HepG2 (cell line): ENCODE data around the gene ZNF512B. TPM values are rescaled to one million over a fixed set of nuclear protein-coding genes. Genes with fewer than 3 reads are reported as not detected.

Source experiments
- CERS6 ChIP-seq: sonication (generic); formaldehyde crosslinking; IDR thresholded peaks from 2 replicates; pipeline ENCODE4 v1.5.0; 2020; ENCODE audit warnings: missing genetic modification reagents
- ESRRA ChIP-seq: sonication (generic); formaldehyde crosslinking; IDR thresholded peaks from 2 replicates; pipeline ENCODE4 v1.5.1; 2020; ENCODE audit warnings: mild to moderate bottlenecking, low read depth, missing genetic modification reagents
- GMEB2 ChIP-seq: IDR thresholded peaks from 2 replicates; pipeline ENCODE4 v1.6.1; 2016; ENCODE audit warnings: missing biosample characterization, missing genetic modification reagents, low read depth
- GPN1 ChIP-seq: sonication (generic); formaldehyde crosslinking; IDR thresholded peaks from 2 replicates; pipeline ENCODE4 v1.5.1; 2020; ENCODE audit warnings: missing genetic modification reagents, borderline replicate concordance
- HMG20A ChIP-seq: IDR thresholded peaks from 2 replicates; pipeline ENCODE4 v1.6.1; 2016; ENCODE audit warnings: borderline replicate concordance
- HNF4G ChIP-seq, 2 experiments: sonication (generic) in 1 of 2; formaldehyde crosslinking in 1 of 2; IDR thresholded peaks; 2 replicates each; pipeline versions ENCODE4 v1.4.0 to v1.6.1; 2011 to 2020; ENCODE audit warnings: borderline replicate concordance in 2 of 2, low read depth in 2 of 2, mild to moderate bottlenecking in 2 of 2, low read length in 1 of 2, missing genetic modification reagents in 1 of 2, moderate library complexity in 1 of 2
- HNRNPLL ChIP-seq: fragments of 200-400 bp; formaldehyde crosslinking; IDR thresholded peaks from 2 replicates; pipeline ENCODE4 v1.6.1; 2017; ENCODE audit warnings: mild to moderate bottlenecking, low read depth, low read length; ENCODE audit not compliant: poor library complexity, severe bottlenecking
- MTF2 ChIP-seq: sonication (generic); formaldehyde crosslinking; IDR thresholded peaks from 2 replicates; pipeline ENCODE4 v1.5.0; 2020; ENCODE audit warnings: missing genetic modification reagents, borderline replicate concordance
- SAFB2 ChIP-seq: sonication (generic); formaldehyde crosslinking; IDR thresholded peaks from 2 replicates; pipeline ENCODE4 v1.5.1; 2020; ENCODE audit warnings: missing genetic modification reagents, low read depth, mild to moderate bottlenecking, borderline replicate concordance
- SAP130 ChIP-seq: IDR thresholded peaks from 2 replicates; pipeline ENCODE4 v1.6.1; 2016; ENCODE audit warnings: low read depth
- SMARCC2 ChIP-seq: fragments of 450-650 bp; IDR thresholded peaks from 2 replicates; pipeline ENCODE4 v1.6.1; 2017; ENCODE audit warnings: antibody characterized with exemption, mild to moderate bottlenecking
- TIGD3 ChIP-seq: sonication (generic); formaldehyde crosslinking; IDR thresholded peaks from 2 replicates; pipeline ENCODE4 v1.5.1; 2020; ENCODE audit warnings: mild to moderate bottlenecking, missing genetic modification reagents, borderline replicate concordance
- ZBTB4 ChIP-seq: sonication (generic); formaldehyde crosslinking; IDR thresholded peaks from 2 replicates; pipeline ENCODE4 v1.4.0; 2020; ENCODE audit warnings: missing genetic modification reagents, mild to moderate bottlenecking, borderline replicate concordance
- ZFY ChIP-seq: sonication (generic); formaldehyde crosslinking; IDR thresholded peaks from 2 replicates; pipeline ENCODE4 v1.4.0; 2020; ENCODE audit warnings: missing genetic modification reagents
- ZNF160 ChIP-seq: sonication (generic); formaldehyde crosslinking; IDR thresholded peaks from 2 replicates; pipeline ENCODE4 v1.8.0; 2022; ENCODE audit warnings: mild to moderate bottlenecking, inconsistent platforms, missing genetic modification reagents
- ZNF562 ChIP-seq: sonication (generic); formaldehyde crosslinking; IDR thresholded peaks from 2 replicates; pipeline ENCODE4 v1.8.0; 2022; ENCODE audit warnings: missing genetic modification reagents, borderline replicate concordance
- ZNF597 ChIP-seq: sonication (generic); formaldehyde crosslinking; IDR thresholded peaks from 2 replicates; pipeline ENCODE4 v1.5.0; 2020; ENCODE audit warnings: missing genetic modification reagents
- ZNF749 ChIP-seq: sonication (generic); formaldehyde crosslinking; IDR thresholded peaks from 2 replicates; pipeline ENCODE4 v1.8.0; 2022; ENCODE audit warnings: mild to moderate bottlenecking, missing genetic modification reagents, moderate library complexity, borderline replicate concordance
- ZNF781 ChIP-seq: sonication (generic); formaldehyde crosslinking; IDR thresholded peaks from 2 replicates; pipeline ENCODE4 v1.5.1; 2020; ENCODE audit warnings: borderline replicate concordance, mild to moderate bottlenecking, missing genetic modification reagents; ENCODE audit errors: not compliant biosample characterization
- polyA plus RNA-seq, 8 experiments: library from polyadenylated mRNA; depleted of rRNA in 3 of 8; stranded (reverse) in 7 of 8; unstranded in 1 of 8; fragments of >200 nt; fragmentation: Illumina TruSeq in 4 of 8; extraction: Trizol in 4 of 8; gene quantifications; 2 replicates each; pipeline versions ENCODE4 v1.2.1 to v1.2.3, GENCODE V29; 2011 to 2016; ENCODE audit warnings: low read depth in 4 of 8, missing spikeins in 1 of 8, mixed read lengths in 1 of 8; ENCODE audit not compliant: insufficient read depth in 1 of 8
- total RNA-seq, 5 experiments: library from RNA; depleted of rRNA; stranded (reverse); fragments of >200 nt; fragmentation: Illumina TruSeq; extraction: Trizol; gene quantifications; 2 replicates each; pipeline ENCODE4 v1.2.3, GENCODE V29; 2016; ENCODE audit warnings: low read depth in 1 of 5

Gene ZNF512B
- total and polyA plus RNA-seq, 2 of the 13 experiments (the other 11 are each of a cell fraction or from before 2014, with no cell fraction given) = 11.5 to 30.6 TPM

- peak; percentile 95 for TF ChIP-seq ZBTB4 (CRISPR knock-in tag)
- no peak for TF ChIP-seq HMG20A
- peak; percentile 95 for TF ChIP-seq ZNF160 (CRISPR knock-in tag)
- no peak for TF ChIP-seq HNF4G (IDR thresholded peaks at IDR 0.05; ENCODE audit: borderline replicate concordance, low read depth, low read length)
- TF ChIP-seq HNF4G (CRISPR knock-in tag; IDR thresholded peaks at IDR 0.05; ENCODE audit: borderline replicate concordance, low read depth) = peak; percentile 52
- TF ChIP-seq HNRNPLL = peak; percentile 89
- no peak for TF ChIP-seq SMARCC2
- TF ChIP-seq MTF2 (CRISPR knock-in tag) = peak; percentile 82; the same call in 1 of the 2 replicates
- TF ChIP-seq ESRRA = peak; percentile 36; the same call in 1 of the 2 replicates
- peak; percentile 80 for TF ChIP-seq ZNF749 (CRISPR knock-in tag)
- TF ChIP-seq GMEB2 (CRISPR knock-in tag) = peak; percentile 92
- TF ChIP-seq ZNF562 (CRISPR knock-in tag) = no peak
- TF ChIP-seq TIGD3 (CRISPR knock-in tag) = no peak
- TF ChIP-seq ZNF597 = no peak
- TF ChIP-seq ZFY = peak; percentile 99
- peak; percentile 100 for TF ChIP-seq SAP130 (CRISPR knock-in tag)
- peak; percentile 81; the same call in 1 of the 2 replicates for TF ChIP-seq GPN1 (CRISPR knock-in tag)
- peak; percentile 77 for TF ChIP-seq ZNF781
- peak; percentile 83; the same call in 1 of the 2 replicates for TF ChIP-seq SAFB2 (CRISPR knock-in tag)
- TF ChIP-seq CERS6 (CRISPR knock-in tag) = no peak; the same call in 1 of the 2 replicates
Measured at GRCh38 chr20:63980806-63981728, 11.3 kb upstream of the ZNF512B start, which contains the start of gene PRPF6 (continued).
